ENCODE measurements around the gene PRR14.
"Not testable (repeated sequence)": the region's sequence is repeated elsewhere in the genome, so short reads cannot be mapped to it uniquely, and the experiment has no call there.

Gene PRR14

DNA sequence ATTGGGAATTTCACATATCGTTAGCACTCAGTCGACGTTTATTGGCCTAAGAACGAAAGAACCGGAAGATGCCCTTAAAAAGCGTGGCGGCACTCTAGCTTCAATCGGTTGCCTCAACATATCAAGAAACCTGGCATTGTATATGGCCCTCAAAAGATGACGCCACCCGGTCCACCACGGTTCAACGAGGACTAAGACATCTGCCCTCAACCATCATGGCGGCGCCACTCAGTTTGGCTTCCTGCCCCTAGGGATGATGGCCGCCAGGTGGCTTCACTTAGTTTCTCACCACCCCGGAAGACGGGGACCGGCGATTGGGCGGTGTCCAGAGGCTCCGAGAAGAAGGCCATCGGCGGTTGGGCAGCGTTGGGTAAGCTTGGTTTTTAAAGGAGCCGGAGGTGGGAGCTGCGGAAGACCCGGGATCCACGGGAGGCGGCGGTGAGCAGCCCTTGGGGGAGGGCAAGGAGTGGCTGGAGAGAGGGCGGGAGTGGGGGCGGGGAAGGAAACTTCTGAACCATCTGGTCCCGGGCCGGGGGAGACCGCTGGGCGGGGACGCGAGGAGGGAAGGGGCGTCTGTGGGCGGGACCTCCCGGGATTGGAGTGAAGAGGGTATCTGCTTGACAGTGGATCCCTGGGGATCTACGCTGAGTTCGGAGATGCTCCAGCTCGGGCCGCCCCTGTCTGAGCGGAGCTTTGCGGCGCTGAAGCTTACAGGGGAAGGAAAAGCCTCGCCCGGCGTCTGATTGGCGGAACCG is at the start of gene PRR14:
Gene PRR14, plus strand, starts transcription at position 592 of the 755 bp plus-strand sequence. CDS start 686 bp downstream, outside the sequence.
- DNase-seq: peak; percentile 96

DNA sequence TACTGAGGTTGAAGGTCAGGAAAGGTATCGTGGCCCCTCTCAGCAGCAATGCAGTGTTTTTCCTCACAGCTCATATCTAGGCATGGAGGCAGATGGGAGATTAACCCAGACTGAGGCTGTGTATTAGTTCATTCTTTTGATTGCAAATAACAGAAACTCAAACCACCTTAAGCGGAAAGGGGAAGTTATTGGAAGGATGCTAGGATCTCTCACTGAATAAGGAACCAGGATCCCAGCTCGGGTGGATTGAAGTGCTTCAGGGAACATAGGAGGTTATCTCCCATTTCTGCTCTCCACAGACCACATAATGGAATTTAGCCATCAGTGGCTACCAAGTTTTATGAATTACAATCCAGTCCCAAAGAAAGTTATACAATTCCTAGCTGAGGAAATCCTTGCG is 48.8 kb upstream of the PRR14 start:
- no peak for DNase-seq

DNA sequence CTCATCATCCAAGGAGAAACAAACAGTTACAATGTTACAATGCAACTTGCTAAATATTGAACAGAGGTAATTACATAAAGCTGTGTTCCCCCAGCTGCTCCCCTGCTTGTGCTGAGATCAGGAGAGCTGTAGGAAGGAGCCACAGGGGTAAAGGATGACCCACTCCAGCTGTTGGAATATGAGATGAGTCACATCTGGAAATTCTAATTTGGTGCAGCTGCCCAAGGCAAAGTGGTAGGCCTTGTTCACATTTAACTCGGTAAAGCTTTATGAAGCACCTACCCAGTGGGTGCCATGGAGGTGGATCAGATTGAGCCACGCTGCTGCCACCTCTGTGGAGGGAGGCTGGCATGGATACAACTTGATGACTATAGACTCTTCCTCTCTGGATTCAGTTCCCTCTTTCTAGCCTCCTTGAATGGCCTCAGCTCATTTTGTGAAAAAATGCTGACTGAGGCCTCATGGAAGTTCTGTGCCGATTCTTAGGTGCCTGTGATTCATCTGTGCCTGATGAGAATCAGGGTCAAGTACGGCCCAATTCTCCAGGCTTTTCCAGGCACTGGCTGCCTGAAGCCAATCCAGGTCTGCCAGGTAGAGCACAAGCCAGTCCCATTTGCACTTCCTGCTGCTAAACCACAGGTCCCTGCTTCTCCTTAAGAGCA is 48.0 kb upstream of the PRR14 start:
- no peak for DNase-seq

DNA sequence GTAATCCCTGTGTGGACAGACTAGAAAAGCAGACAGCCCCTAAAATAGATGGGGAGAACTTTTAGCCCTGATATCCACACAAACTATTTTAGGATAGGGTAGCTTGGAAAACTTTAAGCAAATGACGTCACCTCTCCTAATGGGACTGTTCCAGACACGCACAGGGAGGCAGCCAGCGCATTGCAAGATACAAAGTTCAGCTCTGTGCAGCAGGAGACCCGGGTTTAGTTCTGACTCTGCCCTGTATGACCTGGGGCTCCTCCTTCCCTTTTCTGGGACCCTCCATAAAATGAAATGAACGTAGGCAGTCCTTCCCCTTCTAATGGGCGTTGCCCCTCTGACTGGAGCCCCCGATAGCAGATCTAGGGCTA is 46.8 kb upstream of the PRR14 start:
- DNase-seq: no peak

DNA sequence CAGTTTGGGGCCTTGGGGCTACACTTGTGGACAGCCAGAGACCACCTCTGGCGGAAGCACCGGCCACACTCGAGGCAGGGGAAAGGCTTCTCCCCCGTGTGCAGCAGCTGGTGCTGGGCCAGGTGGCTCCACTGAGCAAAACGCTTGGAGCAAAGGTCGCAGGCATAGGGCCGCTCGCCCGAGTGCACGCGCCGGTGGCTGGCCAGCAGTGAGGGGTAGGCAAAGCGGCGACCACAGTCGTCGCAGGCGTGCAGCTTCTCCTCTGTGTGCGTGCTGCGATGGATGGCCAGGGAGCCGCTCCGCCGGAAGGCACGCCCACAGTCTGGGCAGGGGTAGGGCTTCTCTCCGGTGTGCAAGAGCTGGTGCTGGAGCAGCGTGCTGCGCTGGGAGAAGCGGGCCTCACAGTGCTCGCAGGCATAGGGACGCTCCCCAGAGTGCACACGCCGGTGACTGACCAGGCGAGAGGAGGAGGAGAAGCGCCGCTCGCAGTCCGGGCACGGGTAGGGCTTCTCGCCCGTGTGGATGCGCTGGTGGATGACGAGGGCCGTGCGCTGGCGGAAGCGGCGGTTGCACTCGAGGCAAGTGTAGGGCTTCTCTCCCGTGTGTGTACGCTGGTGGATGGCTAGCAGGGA is 46.3 kb upstream of the PRR14 start:
- DNase-seq: no peak

DNA sequence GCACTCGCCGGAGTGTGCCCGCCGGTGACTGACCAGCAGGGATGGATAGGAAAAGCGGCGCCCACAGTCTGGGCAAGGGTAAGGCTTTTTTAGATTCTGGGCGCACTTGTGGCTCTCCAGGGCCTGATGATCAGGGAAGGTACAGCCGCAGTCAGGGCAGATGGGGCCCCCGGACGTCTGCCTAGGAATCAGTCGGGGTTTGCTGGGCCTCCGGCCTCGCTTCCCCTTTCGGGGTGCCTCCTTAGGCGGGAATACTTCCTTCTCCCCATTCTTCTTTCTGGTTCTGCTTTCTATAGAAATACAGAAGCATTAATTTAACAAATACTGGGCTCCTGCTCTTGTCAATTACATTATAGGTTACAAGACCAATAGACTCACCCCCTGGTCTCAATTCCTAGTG is 45.6 kb upstream of the PRR14 start:
- DNase-seq: no peak

DNA sequence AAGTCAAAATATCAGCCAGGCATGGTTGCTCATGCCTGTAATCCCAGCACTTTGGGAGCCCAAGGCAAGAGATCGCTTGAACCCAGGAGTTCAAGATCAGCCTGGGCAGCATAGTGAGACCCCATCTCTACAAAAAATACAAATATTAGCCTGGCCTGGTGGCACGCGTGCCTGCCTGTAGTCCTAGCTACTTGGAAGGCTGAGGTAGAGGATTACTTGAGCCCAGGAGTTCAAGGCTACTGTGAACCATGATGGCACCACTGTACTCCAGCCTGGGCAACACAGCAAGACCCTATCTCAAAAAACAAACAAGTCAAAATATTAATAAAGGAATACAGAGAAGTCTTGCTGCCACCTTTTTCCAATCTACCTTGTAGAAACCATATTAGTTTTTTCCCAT is 44.8 kb upstream of the PRR14 start:
- no peak for DNase-seq

DNA sequence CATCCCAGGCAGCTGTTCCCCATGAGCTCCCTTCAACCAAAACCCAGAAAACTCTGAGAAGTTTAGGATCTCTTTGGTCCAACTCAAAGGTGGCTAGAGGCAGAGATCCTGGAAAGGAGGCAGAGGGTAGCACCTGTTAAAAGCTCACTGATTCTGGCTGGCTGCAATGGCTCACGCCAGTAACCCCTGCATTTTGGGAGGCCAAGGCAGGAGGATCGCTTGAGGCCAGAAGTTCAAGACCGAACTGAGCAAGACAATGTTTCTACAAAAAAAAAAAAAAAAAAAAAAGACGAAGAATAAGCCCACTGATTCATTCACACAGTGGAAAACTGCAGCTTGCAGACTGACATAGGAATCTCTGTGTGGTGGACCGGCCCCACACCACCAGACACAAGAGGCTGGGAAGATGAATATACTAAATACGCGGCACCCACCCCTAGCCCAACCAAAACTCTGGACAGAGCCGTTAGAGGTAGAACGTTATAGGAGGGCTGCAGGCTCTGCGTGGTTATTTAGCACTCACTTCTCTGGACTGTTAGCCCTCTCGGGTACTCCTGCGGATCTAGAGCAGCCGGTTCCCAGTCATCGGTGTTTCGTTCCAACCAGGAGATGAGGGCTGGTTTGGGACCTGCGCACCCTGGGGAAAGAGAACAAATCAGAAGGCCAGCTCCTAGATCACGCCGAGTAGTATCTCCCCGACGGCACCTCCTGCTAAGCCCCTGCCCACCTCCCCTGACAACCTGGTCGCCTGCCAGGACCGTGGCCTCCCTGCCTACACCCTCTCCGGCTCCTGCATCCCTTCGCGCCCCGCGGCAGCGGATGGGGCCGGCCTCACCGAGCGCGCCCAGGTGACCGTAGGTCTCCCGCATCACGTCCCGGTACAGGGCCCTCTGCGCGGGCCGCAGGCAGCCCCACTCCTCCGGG is 41.5 kb upstream of the PRR14 start:
- DNase-seq: peak; percentile 35 to 41

DNA sequence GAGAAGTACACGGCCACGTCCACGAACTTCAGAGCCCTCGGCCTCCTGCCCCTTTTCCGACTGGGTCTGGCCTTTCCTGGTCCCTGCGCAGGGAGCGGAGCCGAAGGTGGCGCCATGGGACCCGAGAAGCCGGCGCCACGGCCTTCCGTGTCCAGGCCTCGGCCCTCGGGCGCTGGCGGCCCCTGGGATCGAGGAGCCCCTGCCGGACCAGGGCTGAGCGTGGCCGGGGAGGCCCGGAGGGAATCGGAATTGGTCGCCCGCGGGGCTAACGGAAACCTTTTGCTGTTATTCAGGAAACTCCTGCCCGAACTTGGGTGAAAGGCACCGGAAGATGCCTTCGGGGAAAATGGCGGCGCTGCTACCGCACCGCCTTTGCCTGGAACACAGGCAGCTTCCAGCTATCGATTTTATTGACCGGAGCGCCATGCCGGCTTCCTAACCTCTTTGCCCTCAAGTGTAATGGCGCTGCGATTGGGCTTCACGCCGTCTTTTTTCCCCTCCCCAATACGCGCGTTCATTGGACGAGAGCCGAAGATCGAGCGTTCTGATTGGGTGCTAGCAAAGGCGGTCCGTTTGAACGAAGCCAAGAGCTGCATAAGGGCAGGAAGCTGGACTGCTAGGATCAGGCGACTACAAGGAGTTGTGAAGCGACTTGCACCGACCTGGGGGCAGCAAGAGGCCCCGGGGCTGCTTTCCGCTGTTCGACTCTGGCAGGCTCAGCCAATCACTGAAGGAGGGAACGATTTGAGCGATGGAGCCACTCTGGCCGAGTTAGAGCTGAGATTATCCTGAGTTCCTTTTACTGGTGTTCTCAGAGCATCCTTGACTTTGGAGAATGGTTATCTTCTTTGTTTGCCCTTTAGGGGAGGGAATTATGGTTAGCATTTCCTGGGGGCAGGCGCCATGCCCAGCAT is 40.6 kb upstream of the PRR14 start, which contains the start of gene ZNF689:
Gene ZNF689, minus strand, starts transcription at position 464 of the 914 bp plus-strand sequence. Its CDS starts 348 bp downstream, at position 116.
- peak; percentile 90 to 95 for DNase-seq

DNA sequence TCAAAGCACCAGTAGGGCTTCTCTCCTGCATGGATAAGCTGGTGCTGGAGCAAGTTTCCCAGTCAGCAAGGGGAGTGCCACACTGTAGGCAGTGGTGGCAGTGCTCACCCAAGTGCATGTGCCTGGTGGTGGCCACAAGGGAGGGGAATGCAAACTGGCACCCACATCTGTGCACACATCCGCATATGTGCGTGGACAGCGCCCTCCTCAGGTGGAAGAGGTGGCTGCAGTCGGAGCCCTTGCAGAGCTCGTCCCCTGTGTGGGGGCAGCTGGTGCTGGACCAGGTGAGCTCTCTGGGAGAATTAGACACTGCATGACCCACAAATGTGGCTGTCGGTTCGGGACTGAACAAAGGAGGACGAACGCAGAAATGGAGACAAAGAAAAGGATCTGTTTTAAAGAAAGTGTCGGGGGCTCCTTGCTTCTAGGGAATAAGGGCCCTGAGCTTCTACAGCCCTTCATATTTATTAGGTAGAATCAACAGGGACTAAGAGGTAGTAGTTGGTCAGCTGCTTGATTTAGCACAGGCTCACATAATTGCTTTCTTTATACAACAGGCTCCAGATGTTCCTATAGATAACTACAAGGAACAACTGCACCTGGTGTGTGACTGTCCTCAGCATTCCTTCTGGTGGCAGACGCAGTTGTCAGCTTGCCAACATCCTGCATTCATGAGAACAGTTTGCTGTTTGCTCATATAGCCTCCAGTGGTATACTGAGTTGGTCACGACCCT is 35.2 kb upstream of the PRR14 start:
- DNase-seq: peak; percentile 82 to 83

DNA sequence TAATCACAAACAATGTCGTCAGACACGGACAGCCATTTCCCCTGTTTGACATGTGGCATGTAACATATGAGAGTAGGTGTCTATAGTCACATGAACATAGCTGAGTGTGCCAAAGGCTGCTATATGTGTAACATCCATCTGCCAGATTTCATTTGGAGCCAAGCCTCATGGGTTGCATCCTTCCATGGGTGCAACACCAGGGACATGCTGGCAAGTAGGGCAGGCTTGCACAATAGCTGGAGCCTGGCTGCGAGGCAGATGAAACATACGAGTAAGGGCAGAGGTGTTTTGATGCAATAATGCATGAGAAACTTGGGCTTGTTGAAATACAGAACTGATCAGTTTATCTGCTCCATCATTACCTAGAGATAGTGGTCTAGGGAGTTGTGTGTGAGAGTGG is 31.6 kb upstream of the PRR14 start:
- no peak for DNase-seq

DNA sequence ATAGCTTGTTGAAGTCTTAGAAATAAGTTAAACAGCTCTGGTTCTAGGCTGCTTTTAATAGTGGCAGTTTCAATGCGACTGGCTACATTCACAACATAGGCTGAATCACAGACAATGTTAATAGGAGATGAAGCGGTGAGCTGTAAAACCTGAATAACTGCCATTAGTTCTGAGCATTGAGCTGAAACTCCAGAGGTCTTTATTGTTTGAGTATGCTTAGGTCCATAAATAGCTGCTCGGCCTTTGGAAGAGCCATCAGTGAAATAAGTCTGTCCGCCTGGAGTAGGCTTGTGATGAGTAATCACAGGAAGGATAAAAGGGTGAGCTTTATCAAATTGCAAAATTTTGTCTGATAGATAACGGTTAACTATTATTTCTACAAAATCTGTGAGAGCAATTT is 31.1 kb upstream of the PRR14 start:
- DNase-seq: no peak

DNA sequence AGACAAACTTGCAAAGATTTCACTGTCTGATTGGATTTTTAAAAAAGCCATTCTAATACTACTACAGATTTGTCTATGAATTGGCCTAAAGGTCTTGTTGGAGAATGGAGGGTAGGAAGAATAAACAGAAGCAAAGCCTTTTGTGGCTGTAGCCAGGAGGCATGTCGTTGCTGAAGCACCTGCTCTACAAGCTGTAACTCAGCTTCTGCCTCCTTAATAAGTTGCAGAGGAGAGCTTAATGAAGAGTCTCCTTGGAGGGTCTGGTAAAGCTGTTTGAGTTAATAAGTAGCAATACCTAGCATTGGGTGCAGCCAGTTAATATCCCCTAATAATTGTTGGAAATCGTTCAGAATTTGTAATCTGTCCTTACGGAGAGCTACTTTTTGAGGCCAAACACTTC is 30.6 kb upstream of the PRR14 start:
- no peak for DNase-seq

DNA sequence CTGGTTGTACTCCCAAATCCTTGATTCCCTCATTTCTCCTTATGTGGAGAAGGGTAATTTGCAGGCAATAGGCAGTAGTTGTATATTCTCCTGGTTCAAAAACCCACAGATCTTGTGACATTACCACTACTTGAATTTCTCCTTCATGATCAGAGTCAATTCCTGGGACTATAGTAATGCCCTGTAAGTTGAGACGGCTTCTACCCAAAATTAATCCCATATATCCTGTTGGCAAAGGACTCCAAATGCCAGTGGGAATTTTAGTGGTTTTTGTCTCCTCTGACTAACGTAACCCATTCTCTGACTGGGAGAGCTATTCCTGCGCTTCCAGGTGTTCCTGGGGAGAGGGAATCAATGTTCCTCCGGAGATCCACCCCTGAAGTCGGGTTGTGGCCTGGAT is 29.0 kb upstream of the PRR14 start:
- DNase-seq: no peak

DNA sequence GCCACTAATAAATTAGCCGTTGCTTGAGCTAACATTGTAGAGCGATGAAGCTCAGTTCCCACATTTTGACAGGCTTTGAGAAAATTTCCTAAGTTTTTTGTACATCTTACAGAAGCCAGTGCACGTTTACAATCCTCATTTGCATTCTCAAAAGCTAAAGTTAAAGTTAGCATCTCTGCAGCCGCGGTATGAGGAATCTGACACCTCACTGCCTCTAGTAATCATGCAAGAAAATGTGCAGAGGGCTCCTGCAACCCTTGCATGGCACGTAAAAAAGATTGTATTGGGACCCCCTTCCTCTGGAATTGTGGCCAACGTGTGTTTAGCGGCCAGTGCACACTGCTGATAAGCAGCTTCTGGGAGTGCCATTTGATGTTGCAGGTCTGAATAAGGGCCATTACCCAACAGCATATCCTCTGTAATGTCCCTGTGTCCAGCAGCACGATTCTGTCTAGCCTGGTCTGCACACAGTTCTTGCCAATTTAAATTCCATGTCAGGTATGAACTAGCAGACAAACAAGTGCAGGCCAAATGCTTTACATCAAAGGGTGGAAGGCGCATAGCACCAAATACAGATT is 28.2 kb upstream of the PRR14 start:
- no peak for DNase-seq

DNA sequence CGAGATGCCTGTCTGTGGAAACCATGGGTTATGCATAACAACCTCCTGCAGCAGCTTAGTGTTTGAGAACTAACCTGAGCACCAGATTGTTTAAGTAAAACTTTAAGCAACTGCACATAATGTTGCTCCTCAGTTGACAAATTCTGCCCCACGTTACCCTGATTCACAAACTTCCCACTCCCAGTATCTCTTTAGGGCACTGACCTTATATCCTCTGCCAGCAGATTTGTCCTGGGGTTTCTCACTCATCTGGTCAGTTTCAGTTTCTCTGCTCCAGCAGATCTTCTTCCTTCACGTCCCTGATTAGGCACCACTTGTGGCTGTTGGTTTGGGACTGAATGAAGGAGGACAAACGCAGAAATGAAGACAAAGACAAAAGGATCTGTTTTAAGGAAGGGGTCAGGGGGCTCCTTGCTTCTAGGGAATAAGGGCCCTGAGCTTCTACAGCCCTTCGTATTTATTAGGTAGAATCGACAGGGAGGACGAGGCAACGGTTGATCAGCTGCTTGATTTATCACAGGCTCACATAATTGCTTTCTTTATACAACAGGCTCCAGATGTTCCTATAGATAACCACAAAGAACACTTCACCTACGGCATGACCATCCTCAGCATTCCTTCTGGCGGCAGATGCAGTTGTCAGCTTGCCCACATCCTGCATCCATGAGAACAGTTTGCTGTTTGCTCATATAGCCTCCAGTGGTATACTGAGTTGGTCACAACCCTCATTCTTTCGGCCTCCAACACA is 27.1 kb upstream of the PRR14 start:
- no peak for DNase-seq

DNA sequence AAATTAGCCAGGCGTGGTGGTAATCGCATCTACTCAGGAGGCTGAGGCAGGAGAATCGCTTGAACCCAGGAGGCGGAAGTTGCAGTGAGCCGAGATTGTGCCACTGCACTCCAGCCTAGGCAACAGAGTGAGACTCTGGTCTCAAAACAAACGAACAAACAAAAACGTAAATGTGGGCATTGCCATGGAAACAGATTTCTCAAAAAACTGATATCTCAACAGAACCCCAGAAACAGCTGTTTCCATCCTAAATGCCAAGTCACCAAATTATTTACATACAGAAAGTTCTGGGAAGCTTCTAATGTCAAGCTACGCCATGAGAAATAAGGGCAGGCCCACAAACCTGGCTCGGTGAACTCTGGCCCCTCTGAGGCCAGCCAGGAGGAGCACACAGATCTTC is 24.5 kb upstream of the PRR14 start:
- DNase-seq: no peak

DNA sequence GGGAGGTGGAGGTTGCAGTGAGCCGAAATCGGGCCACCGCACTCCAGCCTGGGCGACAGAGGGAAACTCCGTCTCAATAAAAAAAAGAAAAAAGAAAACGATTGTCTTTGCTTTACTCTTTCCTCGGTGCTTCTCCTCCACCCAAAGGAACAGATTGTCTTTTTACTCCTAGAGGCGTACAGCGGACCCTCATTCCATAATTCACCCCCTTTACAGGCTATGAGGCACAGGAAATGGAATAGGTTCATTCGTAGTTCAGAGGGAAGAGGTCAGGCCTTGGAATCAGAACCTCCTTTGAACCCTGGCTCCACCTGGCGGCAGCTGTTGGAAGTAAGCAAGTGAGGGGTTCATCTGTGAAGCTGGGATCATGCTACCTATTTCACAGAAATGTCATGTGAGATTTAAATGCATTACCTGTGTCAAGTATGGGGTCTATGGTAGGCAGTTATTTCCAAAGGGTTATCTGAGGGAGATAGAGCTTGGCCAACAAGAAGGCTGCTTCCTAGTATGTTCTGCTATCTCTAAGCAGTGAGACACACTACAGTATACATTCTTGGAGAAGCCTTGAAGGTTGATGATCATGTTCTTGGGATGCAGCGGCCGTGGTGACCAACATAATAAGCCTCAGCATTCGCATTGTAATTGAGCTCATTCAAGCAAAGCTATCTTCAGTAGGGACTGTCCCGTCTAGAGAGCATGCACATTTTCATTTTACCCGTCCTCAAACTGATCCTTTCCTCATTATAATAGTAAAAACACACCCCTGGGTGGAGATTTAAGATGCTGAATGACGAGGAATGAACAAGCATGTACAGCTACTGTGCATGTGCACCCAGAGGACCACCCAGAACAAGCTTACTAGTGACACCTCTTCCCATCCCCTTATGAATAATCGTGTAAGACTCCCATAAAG is 21.9 kb upstream of the PRR14 start:
- peak; percentile 92 to 98 for DNase-seq

DNA sequence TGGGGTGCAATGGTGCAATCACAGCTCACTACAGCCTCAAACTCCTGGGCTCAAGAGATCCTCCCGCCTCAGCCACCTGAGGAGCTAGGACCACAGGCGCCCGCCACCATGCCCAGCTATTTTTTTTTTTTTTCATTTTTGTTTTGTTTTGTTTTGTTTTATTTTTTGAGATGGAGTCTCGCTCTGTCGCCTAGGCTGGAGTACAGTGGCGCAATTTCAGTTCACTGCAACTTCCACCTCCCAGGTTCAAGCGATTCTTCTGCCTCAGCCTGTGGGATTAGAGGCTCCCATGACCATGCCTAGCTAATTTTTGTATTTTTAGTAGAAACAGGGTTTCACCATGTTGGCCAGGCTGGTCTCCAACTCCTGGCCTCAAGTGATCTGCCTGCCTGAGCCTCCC is 18.3 kb upstream of the PRR14 start:
- DNase-seq: not testable (repeated sequence)

Measured in stimulated activated CD4-positive, alpha-beta T cell treated with anti-CD3 and anti-CD28 coated beads, Interleukin-2, amount 100 ng/mL, for 48 hours (primary cell).